SK-N-SH treated with all-trans-retinoic acid at 6 μM for 48 hours (cell line): ENCODE data around the gene XPO4.
"Not testable (repeated sequence)": the region's sequence is repeated elsewhere in the genome, so short reads cannot be mapped to it uniquely, and the experiment has no call there.

Experiments
- ATAC-seq: fragments of 200-7000 bp; cut with Tn5 transposase; 3 replicates; pipeline ENCODE4 v1.9.1; 2020; ENCODE audit warnings: mild to moderate bottlenecking, moderate library complexity
- CSDC2 ChIP-seq: fragments of 250-450 bp; sonication (Bioruptor Pico); IDR thresholded peaks from 2 replicates; pipeline ENCODE4 v1.5.0; 2020; ENCODE audit warnings: mild to moderate bottlenecking, moderate library complexity
- ESRRG ChIP-seq: fragments of 250-450 bp; sonication (Bioruptor Pico); IDR thresholded peaks from 2 replicates; pipeline ENCODE4 v1.6.1; 2021; ENCODE audit warnings: mild to moderate bottlenecking
- ISL1 ChIP-seq: fragments of 250-450 bp; sonication (Bioruptor Pico); IDR thresholded peaks from 2 replicates; pipeline ENCODE4 v2.1.2; 2022; ENCODE audit warnings: mild to moderate bottlenecking, moderate library complexity
- PPARA ChIP-seq: fragments of 250-450 bp; sonication (Bioruptor Pico); IDR thresholded peaks from 2 replicates; pipeline ENCODE4 v1.5.0; 2020; ENCODE audit warnings: mild to moderate bottlenecking, borderline replicate concordance
- RARB ChIP-seq: fragments of 250-450 bp; sonication (Bioruptor Pico); IDR thresholded peaks from 2 replicates; pipeline ENCODE4 v1.8.0; 2021; ENCODE audit warnings: mild to moderate bottlenecking, moderate library complexity
- SNAI2 ChIP-seq: fragments of 250-450 bp; sonication (Bioruptor Pico); IDR thresholded peaks from 2 replicates; pipeline ENCODE4 v1.5.0; 2020; ENCODE audit warnings: mild to moderate bottlenecking, moderate library complexity
- TCF4 ChIP-seq: fragments of 250-450 bp; sonication (Bioruptor Pico); IDR thresholded peaks from 2 replicates; pipeline ENCODE4 v1.8.0; 2021; ENCODE audit warnings: mild to moderate bottlenecking, moderate library complexity, borderline replicate concordance
- ZC3H10 ChIP-seq: fragments of 250-450 bp; sonication (Bioruptor Pico); IDR thresholded peaks from 2 replicates; pipeline ENCODE4 v1.5.1; 2021; ENCODE audit warnings: mild to moderate bottlenecking, moderate library complexity
- ZFP3 ChIP-seq: fragments of 250-450 bp; sonication (Bioruptor Pico); IDR thresholded peaks from 2 replicates; pipeline ENCODE4 v1.5.0; 2020; ENCODE audit warnings: mild to moderate bottlenecking, moderate library complexity
- ZFP30 ChIP-seq: fragments of 450-650 bp; formaldehyde crosslinking; IDR thresholded peaks from 2 replicates; pipeline ENCODE4 v1.5.0; 2022; ENCODE audit warnings: mild to moderate bottlenecking, moderate library complexity
- ZNF565 ChIP-seq: fragments of 450-650 bp; formaldehyde crosslinking; conservative IDR thresholded peaks from 2 replicates; pipeline ENCODE4 v1.5.0; 2020; ENCODE audit warnings: low read depth, mild to moderate bottlenecking, moderate library complexity
- ZNF70 ChIP-seq: fragments of 450-650 bp; formaldehyde crosslinking; IDR thresholded peaks from 2 replicates; pipeline ENCODE4 v1.5.0; 2020; ENCODE audit warnings: mild to moderate bottlenecking, moderate library complexity
- ZNF8 ChIP-seq: fragments of 450-650 bp; formaldehyde crosslinking; IDR thresholded peaks from 2 replicates; pipeline ENCODE4 v1.5.0; 2020; ENCODE audit warnings: mild to moderate bottlenecking, moderate library complexity
- TF ChIP-seq, protein P1 (sequence below): fragments of 250-450 bp; sonication (Bioruptor Pico); IDR thresholded peaks from 2 replicates; pipeline ENCODE4 v1.8.0; 2021; ENCODE audit warnings: low read depth, mild to moderate bottlenecking, moderate library complexity, borderline replicate concordance
- TF ChIP-seq, protein P2 (sequence below): fragments of 250-450 bp; sonication (Bioruptor Pico); IDR thresholded peaks from 2 replicates; pipeline ENCODE4 v1.5.1; 2021; ENCODE audit warnings: mild to moderate bottlenecking, moderate library complexity
- TF ChIP-seq, protein P3 (sequence below): fragments of 250-450 bp; sonication (Bioruptor Pico); IDR thresholded peaks from 2 replicates; pipeline ENCODE4 v1.5.1; 2020; ENCODE audit warnings: low read depth, mild to moderate bottlenecking, moderate library complexity
- TF ChIP-seq, protein P4 (sequence below): fragments of 250-450 bp; sonication (Bioruptor Pico); IDR thresholded peaks from 2 replicates; pipeline ENCODE4 v1.5.0; 2020; ENCODE audit warnings: mild to moderate bottlenecking, moderate library complexity
- TF ChIP-seq, protein P5 (sequence below): fragments of 250-450 bp; sonication (Bioruptor Pico); IDR thresholded peaks from 2 replicates; pipeline ENCODE4 v1.8.0; 2020; ENCODE audit warnings: mild to moderate bottlenecking, moderate library complexity, borderline replicate concordance

The XPO4 gene

DNA sequence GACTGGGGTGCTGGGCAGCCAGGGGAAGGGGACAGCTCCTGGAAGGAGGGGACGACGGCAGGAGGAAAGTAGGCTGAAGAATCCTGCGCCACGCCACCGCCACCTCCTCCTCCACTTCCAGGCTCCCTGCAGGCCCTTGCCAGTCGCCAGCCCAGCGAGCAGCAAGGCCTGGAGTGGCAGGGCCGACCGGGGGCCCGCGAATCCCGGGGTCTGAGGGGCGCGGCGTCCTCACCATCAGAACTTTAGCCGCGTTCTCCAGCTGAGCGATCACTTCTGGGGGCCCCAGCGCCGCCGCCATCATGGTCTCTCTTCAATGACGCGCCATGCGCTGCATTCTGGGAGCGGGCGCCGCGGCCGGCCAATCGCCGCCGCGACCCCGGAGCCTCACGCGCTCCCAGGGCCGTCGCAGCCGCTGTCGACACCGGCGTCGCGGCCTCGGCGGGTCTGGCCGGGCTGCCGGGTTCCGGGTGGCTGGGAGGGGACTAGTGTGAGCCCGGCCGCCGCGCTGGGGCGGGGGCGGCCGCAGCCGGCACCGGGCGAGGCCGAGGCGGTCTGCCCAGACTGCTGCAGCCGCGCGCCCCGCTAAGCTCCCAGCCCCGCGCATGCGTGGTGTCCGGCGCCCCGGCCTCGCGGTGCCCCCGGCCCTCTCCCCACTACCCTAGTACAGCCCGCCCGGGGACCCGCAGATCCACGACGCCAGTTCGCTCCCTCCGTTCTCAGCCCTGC lies at the start of gene XPO4:
TSS of gene XPO4 (minus strand) at position 309 of the 726 bp plus-strand sequence. CDS start at position 301, 8 bp downstream.
- TF ChIP-seq RARB (CRISPR knock-in tag): no peak
- TF ChIP-seq ZNF565 (CRISPR knock-in tag): no peak
- 0 out of 2 replicates have a peak, but pooled peaks have one; percentile 32 for TF ChIP-seq CSDC2 (CRISPR knock-in tag)
- no peak for TF ChIP-seq ZC3H10 (CRISPR knock-in tag)
- TF ChIP-seq, protein P1, sequence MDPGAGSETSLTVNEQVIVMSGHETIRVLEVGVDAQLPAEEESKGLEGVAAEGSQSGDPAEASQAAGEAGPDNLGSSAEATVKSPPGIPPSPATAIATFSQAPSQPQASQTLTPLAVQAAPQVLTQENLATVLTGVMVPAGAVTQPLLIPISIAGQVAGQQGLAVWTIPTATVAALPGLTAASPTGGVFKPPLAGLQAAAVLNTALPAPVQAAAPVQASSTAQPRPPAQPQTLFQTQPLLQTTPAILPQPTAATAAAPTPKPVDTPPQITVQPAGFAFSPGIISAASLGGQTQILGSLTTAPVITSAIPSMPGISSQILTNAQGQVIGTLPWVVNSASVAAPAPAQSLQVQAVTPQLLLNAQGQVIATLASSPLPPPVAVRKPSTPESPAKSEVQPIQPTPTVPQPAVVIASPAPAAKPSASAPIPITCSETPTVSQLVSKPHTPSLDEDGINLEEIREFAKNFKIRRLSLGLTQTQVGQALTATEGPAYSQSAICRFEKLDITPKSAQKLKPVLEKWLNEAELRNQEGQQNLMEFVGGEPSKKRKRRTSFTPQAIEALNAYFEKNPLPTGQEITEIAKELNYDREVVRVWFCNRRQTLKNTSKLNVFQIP (CRISPR knock-in tag): no peak
- TF ChIP-seq, protein P2, sequence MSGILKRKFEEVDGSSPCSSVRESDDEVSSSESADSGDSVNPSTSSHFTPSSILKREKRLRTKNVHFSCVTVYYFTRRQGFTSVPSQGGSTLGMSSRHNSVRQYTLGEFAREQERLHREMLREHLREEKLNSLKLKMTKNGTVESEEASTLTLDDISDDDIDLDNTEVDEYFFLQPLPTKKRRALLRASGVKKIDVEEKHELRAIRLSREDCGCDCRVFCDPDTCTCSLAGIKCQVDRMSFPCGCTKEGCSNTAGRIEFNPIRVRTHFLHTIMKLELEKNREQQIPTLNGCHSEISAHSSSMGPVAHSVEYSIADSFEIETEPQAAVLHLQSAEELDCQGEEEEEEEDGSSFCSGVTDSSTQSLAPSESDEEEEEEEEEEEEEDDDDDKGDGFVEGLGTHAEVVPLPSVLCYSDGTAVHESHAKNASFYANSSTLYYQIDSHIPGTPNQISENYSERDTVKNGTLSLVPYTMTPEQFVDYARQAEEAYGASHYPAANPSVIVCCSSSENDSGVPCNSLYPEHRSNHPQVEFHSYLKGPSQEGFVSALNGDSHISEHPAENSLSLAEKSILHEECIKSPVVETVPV (CRISPR knock-in tag): no peak
- 0 out of 2 replicates have a peak, but pooled peaks have one; percentile 8 for TF ChIP-seq ZFP30
- peak; percentile 27; the same call in 1 of the 2 replicates for TF ChIP-seq ZNF8 (CRISPR knock-in tag)
- no peak for TF ChIP-seq SNAI2
- peak; percentile 98 for ATAC-seq

DNA sequence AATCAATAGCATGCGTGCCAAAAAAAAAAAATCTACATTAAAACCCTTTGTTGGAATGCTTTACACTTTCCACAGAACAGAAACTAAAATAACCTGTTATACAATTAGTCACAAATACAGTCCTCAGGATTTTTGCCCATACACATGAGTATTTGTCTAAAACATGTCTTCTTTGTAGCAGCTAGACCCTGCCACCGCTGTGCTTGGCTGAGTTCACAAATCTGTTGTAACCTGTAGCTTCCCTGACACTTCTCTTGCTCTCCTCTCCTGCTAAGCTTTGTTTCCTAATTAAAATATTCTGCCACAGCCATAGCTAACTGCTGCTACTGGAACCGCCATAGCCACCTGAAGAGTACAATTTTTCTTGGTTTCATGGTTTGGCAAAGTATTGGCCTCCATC lies 45.5 kb upstream of the XPO4 start:
- not testable (repeated sequence) for ATAC-seq

DNA sequence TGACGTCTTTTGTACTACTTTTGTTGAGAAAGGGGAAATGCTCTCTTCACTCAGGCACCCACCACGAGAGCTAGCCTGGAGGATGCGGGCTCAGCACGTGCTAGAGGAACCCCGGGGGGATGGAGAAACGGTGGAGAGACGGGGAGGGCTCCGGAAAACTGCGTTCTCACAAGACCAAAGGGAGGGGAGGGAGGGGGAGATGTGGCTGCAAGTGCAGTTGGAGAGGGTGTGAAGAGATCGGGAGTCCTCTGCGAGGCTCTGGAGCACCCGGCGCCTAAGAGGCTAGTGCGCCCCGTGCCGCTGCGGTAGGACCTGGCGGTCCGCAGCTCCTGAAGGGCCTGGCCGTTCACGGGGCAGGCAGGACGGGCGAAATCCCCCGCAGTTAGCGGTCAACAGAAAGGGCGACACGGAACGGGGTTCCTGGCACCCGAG lies 43.4 kb upstream of the XPO4 start:
- TF ChIP-seq, protein P3, sequence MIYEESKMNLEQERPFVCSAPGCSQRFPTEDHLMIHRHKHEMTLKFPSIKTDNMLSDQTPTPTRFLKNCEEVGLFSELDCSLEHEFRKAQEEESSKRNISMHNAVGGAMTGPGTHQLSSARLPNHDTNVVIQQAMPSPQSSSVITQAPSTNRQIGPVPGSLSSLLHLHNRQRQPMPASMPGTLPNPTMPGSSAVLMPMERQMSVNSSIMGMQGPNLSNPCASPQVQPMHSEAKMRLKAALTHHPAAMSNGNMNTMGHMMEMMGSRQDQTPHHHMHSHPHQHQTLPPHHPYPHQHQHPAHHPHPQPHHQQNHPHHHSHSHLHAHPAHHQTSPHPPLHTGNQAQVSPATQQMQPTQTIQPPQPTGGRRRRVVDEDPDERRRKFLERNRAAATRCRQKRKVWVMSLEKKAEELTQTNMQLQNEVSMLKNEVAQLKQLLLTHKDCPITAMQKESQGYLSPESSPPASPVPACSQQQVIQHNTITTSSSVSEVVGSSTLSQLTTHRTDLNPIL (CRISPR knock-in tag): no peak
- TF ChIP-seq SNAI2 (no peak), ZFP30 (no peak), ESRRG (no peak), ZNF8 (CRISPR knock-in tag) (no peak)
- ATAC-seq: peak; percentile 54

DNA sequence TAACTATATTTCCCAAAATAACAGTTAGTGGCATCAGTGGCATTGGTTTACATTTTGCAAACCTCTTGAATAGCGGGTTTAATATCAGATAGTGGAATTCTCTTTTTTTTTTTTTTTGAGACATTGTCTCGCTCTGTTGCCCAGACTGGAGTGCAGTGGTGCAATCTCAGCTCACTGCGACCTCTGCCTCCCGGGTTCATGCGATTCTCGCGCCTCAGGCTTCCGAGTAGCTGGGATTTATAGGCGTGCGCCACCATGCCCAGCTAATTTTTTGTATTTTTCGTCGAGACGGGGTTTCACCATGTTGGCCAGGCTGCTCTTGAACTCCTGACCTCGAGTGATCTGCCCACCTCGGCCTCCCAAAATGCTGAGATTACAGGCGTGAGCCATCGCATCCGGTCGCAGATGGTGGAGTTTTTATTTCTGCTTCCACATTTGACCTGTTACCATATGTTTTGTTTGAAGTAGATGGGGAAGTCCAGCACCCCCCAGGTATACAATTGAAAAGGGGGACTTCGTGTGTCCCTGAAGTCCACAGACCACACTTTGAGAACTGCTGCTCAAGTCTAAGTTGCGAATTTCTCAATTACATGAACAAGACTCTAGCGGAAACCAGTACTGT lies 40.5 kb upstream of the XPO4 start:
- TF ChIP-seq ZFP3 (CRISPR knock-in tag): no peak
- TF ChIP-seq, protein P4, sequence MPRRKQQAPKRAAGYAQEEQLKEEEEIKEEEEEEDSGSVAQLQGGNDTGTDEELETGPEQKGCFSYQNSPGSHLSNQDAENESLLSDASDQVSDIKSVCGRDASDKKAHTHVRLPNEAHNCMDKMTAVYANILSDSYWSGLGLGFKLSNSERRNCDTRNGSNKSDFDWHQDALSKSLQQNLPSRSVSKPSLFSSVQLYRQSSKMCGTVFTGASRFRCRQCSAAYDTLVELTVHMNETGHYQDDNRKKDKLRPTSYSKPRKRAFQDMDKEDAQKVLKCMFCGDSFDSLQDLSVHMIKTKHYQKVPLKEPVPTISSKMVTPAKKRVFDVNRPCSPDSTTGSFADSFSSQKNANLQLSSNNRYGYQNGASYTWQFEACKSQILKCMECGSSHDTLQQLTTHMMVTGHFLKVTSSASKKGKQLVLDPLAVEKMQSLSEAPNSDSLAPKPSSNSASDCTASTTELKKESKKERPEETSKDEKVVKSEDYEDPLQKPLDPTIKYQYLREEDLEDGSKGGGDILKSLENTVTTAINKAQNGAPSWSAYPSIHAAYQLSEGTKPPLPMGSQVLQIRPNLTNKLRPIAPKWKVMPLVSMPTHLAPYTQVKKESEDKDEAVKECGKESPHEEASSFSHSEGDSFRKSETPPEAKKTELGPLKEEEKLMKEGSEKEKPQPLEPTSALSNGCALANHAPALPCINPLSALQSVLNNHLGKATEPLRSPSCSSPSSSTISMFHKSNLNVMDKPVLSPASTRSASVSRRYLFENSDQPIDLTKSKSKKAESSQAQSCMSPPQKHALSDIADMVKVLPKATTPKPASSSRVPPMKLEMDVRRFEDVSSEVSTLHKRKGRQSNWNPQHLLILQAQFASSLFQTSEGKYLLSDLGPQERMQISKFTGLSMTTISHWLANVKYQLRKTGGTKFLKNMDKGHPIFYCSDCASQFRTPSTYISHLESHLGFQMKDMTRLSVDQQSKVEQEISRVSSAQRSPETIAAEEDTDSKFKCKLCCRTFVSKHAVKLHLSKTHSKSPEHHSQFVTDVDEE (CRISPR knock-in tag): no peak
- TF ChIP-seq ZNF565 (CRISPR knock-in tag): no peak
- no peak for TF ChIP-seq ZNF70 (CRISPR knock-in tag)
- TF ChIP-seq PPARA: no peak
- TF ChIP-seq, protein P1 (CRISPR knock-in tag): no peak
- TF ChIP-seq SNAI2: no peak
- TF ChIP-seq, protein P3 (CRISPR knock-in tag): no peak
- TF ChIP-seq ESRRG: no peak
- TF ChIP-seq ZC3H10 (CRISPR knock-in tag): no peak
- no peak for TF ChIP-seq ISL1
- TF ChIP-seq, protein P5, sequence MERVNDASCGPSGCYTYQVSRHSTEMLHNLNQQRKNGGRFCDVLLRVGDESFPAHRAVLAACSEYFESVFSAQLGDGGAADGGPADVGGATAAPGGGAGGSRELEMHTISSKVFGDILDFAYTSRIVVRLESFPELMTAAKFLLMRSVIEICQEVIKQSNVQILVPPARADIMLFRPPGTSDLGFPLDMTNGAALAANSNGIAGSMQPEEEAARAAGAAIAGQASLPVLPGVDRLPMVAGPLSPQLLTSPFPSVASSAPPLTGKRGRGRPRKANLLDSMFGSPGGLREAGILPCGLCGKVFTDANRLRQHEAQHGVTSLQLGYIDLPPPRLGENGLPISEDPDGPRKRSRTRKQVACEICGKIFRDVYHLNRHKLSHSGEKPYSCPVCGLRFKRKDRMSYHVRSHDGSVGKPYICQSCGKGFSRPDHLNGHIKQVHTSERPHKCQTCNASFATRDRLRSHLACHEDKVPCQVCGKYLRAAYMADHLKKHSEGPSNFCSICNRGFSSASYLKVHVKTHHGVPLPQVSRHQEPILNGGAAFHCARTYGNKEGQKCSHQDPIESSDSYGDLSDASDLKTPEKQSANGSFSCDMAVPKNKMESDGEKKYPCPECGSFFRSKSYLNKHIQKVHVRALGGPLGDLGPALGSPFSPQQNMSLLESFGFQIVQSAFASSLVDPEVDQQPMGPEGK (CRISPR knock-in tag): no peak
- no peak for TF ChIP-seq TCF4 (CRISPR knock-in tag)
- no peak for TF ChIP-seq CSDC2 (CRISPR knock-in tag)
- ATAC-seq: no peak

DNA sequence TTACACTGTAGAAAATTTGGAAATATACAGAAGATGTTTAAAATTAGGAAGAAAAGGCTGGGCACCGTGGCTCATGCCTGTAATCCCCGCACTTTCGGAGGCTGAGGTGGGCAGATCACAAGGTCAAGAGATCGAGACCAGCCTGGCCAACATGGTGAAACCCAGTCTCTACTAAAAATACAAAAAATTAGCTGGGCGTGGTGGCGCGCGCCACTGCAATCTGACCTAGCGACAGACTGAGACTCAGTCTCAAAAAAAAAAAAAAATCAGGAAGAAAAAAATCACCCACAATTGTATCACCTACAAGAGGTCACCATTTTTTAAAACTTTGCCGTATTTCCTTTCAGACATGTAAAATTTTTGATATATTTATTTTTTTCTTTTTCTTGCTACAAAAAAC lies 38.0 kb upstream of the XPO4 start:
- not testable (repeated sequence) for ATAC-seq
